Stimulated activated CD8-positive, alpha-beta memory T cell treated with anti-CD3 and anti-CD28 coated beads, Interleukin-7, amount 100 ng/mL, for 24 hours (primary cell): ENCODE measurements around the gene PLPPR2.
"Not testable (repeated sequence)": the region's sequence is repeated elsewhere in the genome, so short reads cannot be mapped to it uniquely, and the experiment has no call there.

ENCODE experiments used
- DNase-seq: peaks from one replicate; pipeline ENCODE4 v3.0.0-alpha.2; 2020; ENCODE audit warnings: low read depth

Gene PLPPR2

DNA sequence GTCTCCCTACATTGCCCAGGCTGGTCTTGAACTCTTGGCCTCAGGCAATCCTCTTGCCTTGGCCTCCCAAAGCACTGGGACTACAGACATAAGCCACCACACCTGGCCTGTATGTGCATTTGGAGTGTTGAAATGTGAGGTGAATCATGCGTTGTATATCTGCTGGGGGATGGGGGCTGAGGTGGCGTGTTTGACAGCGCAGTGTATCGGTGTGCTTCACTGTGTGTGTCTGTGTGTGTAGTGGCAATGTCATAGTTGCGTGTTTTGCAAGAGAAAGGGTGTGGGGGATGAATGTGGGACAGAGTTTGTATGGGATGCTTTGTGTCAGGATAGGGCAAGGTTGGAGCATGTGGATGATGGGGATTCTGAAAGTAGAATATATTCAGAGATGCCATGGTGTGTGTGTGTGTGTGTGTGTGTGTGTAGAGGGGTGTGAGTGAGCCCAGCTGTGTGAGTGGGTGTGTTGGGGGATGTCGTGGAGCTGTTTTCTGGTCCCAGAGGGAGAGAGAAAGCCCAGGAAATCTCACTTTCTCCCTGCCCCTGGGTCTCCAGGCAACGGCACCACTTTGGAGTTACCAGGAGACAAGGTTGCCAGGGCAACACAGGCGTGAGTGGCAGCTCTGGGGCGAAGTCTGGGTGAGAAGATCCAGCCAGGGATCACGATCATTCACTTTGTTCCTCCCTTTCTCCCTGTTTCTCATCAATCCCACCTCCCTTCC, 18.1 kb downstream of the PLPPR2 start:
- DNase-seq: no peak

DNA sequence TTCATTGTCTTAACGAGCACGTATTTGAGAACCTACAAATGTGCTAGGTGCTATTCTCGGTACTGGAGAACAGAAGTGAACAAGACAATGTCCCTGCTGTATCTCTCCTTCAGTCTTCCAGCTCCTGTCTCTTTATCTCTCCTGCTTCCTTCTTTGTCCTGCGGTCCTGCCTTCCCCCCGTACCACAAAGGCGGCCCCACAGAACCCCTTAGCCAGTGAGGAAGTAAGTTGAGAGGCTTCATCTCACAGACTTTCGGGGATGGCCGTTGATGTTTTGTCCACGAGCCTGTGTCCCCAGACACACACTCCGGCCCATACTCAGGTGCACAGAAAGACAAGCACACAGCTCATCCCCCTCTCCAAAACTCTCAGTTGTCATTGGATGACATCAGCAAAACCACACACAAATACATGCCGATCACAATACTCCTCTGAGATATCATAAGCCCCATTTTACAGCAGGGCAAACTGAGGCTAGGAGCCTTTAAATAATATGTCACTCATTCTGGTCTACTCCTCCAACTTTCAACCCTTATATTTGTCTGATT, 18.7 kb downstream of the PLPPR2 start:
- no peak for DNase-seq

DNA sequence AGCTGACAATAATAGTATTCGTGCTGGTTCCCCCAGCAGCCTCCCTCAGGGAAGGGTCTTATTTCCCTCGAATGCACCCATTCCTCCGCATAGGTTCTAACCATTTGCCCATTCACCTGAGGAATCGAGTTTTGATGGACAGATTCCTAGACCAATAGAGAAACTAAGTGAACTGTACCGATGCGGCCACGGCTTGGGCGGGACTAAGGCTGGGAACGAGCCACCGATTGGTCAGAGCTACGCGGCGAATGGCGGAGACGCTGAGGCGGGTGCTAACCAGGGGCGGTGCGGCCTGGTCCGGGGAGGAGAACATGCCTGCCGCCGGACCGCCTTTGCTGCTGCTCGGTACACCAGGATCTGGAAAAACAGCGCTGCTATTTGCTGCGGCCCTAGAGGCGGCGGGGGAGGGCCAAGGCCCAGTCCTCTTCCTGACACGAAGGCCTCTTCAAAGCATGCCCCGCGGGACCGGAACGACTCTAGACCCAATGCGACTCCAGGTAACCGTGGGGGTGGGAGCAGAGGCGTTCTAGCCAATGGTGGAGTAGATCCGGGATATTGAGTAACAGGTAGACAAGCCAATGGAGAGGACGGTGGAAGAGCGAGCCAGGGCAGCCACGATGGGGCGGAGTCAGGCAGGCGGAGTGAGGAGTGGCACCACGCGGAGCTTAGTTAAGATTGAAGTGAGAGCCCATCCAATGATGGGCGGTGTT, 19.4 kb downstream of the PLPPR2 start, which contains the start of gene SWSAP1:
SWSAP1 (plus strand) TSS at position 234 of the 710 bp plus-strand sequence; CDS start at position 249, 15 bp downstream.
- DNase-seq: peak; percentile 92

DNA sequence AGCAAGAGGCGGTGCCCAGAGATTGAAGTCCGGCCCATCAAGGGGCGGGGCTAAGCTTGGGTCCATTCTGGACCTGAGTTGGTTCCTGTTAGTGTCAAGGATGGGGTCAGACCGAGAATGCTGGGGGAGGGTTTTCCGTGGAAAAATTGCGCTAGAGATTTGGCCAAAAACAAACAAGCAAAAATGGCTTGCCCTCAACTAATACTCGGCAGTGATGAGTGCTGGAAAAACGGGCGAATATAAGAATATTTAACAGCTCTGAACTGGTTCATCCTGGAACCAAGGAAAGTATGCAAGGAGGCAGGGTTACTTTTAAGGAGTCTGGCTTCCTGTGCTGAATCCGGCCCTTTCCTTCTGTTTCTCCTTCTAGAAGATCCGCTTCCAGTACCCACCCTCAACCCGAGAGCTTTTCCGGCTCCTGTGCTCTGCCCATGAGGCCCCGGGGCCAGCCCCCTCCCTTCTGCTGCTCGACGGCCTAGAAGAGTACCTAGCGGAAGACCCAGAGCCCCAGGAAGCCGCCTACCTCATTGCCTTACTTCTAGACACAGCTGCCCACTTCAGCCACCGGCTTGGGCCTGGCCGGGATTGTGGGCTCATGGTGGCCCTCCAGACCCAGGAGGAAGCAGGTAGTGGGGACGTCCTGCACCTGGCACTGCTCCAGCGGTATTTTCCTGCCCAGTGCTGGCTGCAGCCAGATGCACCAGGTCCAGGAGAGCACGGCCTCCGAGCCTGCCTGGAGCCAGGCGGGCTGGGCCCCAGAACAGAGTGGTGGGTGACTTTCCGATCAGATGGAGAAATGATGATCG, 20.1 kb downstream of the PLPPR2 start:
- no peak for DNase-seq

DNA sequence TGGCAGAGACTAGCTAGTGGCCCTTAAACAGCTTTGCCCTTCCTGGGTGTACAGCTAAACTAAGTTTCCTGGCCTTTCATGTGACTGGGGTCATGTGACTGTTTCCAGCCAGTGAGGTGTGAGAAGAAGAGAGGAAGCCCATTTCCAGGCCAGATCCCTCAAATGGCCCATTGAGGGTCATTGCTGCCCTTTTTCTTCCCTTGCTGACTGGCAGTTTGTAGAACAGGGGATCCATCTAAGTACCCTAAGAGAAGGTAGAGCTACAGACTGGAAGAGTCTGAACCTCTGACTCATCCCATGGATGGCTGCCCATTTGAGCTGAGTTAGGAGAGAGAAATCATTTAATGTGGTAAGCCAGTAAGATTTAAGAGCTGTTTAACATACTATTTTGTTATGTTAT, 22.0 kb downstream of the PLPPR2 start:
- DNase-seq: no peak

DNA sequence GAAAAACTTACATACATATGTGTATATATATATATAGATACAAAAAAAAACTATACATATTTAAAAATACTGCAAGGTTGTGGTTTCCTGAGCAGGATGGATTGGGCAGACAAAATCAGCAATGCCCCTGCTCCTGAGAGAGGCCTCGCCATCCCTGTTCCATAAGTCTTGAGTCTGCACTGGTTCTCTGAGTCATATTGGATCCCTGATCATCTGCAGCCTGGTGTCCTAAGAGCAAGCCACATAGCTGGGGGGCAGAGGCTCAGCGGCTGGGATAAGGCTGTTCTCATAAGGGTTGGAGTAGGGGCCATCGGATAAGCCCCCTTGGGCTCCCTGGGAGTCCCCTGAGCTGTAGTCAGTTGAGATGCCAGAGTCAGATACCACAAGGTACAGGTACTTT, 22.5 kb downstream of the PLPPR2 start:
- DNase-seq: no peak

DNA sequence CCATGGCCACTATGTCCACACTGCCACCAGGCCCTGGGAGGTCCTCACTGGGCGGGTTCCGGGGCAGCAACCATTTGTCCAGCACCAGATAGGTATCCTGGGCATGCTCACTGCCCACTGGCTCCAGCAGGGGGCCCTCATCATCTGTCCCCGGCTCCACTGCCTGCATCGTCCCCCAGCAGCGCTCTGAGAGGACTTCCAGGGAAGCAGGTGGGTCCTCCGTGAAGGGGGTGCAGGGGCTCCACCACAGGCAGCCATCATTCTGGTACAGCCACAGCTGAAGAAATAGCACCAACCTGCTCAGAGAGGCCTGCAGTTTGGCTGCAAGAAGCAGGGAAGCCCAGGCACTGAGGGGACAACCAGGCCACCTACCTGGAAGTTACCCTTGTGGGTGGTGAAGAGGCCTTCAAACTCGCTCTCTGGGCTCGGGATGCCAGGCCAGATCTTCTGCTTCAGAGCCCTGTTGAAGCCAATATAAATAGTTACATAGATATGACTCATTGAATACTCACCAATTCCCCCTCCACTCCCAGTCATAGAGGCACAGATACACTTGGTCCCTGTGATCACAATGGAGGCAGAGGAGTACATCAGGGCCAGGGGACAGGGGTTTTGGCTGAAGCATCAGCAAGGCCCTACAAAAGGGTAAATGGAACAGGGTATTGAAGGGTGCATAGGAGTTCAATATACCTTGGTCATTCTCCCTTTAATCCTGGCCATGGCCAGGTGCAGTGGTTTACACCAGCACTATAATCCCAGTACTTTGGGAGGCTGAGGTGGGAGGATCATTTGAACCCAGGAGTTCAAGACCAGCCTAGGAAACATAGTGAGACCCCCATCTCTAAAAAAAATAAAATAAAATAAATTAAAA, 23.3 kb downstream of the PLPPR2 start:
- no peak for DNase-seq

DNA sequence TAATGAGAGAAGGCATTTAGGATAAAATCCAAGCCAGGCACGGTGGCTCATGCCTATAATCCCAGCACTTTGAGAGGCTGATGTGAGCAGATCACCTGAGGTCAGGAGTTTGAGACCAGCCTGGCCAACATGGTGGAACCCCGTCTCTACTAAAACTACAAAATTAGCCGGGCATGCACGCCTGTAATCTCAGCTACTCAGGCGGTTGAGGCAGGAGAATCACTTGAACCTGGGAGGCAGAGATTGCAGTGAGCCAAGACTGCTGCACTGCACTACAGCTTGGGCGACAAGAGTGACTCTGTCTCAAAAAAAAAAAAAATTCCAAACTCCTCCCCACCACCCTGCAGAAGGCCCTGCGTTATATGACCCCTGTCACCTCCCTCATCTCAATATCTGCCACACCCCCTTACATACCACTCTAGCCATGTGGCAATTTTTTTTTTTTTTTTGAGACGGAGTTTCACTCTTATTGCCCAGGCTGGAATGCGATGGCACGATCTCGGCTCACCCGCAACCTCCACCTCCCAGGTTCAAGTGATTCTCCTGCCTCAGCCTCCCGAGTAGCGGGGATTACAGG, 24.1 kb downstream of the PLPPR2 start:
- DNase-seq: not testable (repeated sequence)

DNA sequence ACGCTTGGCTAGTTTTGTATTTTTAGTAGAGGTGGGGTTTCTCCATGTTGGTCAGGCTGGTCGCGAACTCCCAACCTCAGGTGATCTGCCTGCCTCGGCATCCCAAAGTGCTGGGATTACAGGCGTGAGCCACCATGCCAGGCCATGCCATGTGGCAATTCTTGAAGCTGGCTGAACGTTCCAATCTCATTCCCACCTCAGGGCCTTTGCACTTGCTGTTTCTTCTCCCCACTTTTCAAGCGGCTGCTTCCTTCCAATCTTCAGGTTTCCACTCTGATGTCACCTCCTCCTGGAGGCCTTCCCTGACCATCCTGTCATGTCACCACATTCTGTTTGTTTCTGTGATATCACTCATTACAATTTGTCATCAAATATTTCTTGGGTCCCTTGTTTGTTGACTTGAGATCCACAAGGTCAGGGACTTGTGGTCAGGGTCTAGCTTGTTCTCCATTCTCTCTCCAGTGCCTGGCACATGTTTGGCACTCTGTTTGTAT, 24.7 kb downstream of the PLPPR2 start:
- no peak for DNase-seq

DNA sequence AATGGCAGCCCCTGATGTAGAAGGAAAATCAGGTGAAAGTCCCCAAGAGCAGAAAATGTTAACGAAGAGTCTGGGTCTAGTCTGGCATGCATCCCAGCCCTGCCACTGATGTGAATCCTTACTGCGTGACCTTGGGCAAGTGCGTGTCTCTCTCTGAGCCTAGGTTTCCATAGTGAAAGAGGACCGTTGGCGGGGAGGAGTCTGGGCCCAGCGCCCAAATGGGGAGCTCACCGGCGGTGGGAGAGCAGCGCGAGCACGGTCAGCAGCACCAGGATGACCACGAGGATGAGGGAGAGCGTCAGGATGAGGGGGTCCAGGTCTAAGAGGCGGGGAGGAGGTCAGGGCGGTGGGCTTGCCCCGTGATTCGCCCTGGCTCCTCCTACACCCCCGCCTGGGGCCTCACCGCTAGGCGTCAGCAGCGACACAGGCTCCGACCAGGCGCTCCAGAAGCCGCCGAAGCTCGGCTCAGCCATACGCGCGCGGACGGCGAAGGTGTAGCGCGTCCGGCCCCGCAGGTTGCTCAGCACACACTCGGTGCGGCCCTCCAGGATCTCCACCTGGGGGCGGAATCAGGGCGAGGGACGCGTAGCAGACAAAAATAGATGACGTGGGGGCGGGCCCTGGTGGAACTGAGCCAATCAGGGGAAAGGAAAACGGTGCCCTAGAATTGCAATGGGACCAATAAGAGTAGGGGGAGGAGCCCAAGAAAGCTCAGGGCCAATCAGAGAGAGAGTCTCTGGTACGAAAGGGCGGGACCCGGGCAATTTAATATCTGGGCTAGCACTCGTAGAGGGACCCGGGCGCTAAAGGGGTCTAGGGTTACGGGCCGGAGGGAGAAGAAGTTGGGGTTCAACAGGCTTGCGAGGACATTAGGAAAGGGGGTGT, 25.7 kb downstream of the PLPPR2 start:
- peak; percentile 89 for DNase-seq

DNA sequence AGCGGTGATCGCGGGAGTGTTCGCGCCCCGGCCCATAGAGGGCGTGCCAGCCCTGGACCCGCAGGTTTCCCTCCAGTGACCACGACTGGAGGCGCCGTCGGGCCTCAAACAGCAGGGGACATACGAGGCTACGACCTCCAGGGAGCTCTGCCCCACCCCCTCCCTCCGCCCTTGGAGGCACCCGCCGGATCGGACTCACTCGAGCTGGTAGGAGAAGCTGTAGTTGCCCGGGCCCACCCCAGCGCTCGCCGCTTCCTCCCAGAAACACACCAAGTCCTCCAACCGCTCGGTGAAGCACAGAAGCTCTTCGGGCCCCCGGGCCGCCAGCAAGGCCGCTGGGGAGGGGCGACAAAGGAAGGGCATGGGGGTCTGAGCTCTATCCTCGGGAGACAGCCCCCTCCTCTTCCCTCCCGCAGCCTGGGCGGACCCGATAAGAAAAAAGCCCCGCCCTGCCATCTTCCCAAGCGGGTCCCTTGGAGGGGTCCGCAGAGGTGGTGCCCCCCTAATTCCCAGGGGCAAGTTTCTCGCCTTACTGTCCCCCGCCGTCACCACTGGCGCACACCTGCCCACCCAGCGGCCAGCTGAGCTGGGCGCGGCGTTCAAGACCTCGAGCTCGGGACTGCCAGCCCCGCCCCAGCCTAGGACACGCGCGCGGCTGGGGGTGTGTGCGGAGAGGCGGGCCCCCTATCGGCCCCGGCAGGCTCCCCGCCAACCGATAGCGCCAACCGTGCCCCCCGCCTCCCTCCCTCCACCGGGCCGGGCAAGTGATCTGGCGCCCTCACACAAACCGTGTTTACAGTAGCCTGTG, 27.9 kb downstream of the PLPPR2 start:
- DNase-seq: no peak

DNA sequence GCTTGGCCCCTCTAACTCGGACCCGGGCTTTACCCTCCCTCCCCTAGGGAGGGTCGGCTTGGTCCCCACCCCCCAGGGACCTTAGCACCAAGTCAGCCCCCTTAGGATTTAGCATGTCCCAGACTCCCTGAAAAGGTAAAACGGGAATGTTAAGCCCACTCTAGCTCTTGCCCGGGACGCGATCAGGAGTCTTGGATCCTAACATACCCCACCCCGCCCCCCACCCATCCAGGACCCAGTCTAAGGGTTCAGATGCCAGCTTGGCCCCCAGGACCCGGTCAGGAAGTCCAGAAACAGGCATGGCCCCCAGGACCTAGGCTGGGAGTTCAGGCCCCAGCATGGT, 28.4 kb downstream of the PLPPR2 start:
- DNase-seq: no peak

DNA sequence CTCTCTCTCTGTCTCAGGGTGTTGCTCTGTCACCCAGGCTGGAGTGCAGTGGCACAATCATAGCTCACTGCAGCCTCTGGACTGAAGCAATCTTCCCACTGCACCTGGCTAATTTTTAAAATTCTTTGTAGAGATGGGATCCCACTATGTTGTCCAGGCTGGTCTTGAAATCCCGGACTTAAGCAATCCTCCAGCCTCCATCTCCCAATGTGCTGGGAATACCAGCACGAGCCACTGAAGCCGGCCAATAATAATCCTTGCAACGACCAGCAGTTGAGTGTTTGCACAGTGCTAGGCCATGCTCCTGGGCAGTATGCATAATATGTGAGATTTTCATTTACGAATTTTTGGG, 29.5 kb downstream of the PLPPR2 start:
- DNase-seq: no peak

DNA sequence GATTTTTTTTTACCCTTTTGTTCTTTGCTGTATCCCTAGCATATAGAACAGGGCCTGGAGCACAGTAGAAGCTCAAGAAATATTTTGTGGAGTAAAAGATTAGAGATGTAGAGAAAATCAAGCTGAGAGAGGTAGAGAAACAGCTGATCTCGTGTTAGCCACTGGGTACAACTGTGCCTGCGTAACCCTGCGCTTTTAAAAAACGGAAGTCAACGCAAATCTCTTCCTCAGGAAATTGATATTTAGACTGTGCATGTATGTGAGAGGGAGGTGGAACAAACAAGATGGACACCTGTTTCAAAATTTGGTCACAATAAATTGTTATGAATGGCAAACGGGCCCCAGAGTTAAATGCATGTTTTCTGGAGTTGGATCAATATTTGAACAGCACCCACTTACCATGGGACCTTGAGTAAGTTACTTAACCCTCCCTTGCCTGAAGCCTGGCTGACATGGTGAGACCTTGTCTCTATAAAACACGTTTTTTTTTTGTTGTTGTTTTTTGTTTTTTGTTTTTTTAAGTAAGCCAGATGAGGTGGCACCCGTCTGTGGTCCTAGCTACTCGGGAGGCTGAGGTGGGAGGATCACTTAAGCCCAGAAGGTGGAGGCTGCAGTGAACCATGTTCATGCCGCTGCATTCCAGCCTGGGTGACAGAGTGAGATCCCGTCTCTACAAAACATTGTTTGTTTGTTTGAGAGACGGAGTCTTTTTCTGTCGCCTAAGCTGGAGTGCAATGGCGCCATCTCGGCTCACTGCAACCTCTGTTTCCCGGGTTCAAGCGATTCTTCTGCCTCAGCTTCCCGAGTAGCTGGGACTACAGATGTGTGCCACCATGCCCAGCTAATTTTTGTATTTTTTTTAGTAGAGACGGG, 32.2 kb downstream of the PLPPR2 start:
- no peak for DNase-seq

DNA sequence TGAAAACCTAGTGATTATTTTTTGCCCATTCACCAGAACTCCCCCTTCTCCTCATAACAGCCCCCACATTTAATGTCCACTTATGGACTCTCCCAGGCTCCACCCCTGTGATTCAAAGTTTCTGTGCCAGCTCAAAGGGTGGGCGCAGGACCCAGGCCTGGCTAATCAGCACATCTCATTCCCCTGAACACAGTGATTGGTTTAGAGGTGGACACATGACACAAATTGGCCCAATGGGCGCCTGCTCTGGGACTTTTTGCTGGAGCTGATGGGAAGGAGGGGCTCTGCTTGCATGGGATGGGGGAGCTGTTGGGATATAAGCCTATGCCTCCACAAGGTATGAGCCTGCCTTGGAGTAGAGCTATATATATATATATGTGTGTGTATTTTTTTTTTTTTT, 35.1 kb downstream of the PLPPR2 start:
- no peak for DNase-seq

DNA sequence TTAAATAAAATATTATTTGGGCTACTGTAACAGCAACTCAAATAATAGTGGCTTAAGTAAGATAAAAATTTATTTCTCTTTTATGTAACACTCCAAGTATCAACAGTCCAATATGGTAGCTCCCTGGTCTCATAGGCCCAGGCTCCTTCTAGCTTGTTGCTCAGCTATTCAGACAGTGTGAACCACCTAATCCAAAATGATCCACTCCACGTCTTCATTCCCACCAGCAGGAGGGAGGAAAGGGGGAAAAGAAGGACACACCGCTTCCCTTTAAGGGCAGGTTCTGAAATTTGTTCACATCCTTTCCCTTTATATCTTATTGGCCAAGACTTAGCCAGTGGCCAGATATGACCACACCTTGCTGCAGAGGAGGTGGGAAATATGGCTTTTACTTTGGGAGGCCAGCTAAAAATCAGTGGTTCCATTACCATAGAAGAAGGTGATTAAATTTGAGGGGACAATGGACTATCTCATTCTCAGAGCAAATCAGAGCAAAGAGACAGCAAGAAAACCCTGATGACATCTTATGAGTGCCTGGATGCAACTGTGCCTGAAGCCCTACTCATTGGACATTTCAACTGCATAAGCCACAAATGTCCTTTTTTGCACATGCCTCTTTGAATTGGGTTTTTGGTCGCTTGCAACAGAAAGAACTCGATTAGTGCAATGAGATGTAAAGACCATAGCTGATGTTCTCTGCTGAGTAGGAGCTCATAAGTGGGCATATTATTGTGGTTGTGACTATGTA, 35.9 kb downstream of the PLPPR2 start:
- no peak for DNase-seq

DNA sequence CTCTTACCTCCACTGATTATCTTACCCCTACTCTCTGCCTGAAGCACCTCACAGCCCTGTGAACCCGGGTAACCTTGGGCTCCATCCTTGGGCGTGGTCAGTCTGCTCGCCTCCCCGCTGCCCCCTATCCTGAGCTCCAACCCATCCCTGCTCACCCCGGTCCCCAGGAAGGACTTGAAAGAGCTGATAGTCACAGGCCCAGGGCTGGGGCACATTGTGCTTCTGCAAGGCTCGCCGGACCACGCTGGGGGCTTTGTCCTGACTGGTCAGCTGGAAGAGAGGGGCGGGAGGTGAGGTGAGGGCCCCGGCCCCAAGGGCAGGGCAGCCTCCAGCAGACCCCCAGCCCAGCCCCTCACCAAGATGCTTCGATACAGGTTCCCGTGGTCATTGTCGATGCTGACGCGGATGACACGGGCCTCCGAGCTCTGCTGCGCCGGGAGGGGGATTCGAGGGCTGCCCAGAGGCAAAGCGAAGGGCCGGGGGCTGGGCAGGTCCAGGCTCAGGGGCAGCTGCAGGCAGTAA, 41.9 kb downstream of the PLPPR2 start:
- DNase-seq: no peak
